8988T (cell line): ENCODE data around the gene LSM4.
A peak's percentile ranks its signal among the peaks of the same experiment; 100 is the strongest.

Source experiments
- DNase-seq: peaks from one replicate; pipeline ENCODE4 v3.0.0; 2011

The LSM4 gene

GRCh38 chr19:18291590-18292461, 31.1 kb downstream of the LSM4 start:
- peak; percentile 81 for DNase-seq

- DNase-seq = no peak
Measured at GRCh38 chr19:18291019-18291524, 31.8 kb downstream of the LSM4 start.

- no peak for DNase-seq
Measured at GRCh38 chr19:18290302-18291018, 32.4 kb downstream of the LSM4 start.

GRCh38 chr19:18289471-18290301, 33.2 kb downstream of the LSM4 start:
- no peak for DNase-seq

GRCh38 chr19:18287836-18288772, 34.8 kb downstream of the LSM4 start:
- DNase-seq = no peak

GRCh38 chr19:18286973-18287635, 35.8 kb downstream of the LSM4 start:
- DNase-seq = no peak

- DNase-seq = no peak
Measured at GRCh38 chr19:18284712-18285360, 38.0 kb downstream of the LSM4 start.

- no peak for DNase-seq
Measured at GRCh38 chr19:18283338-18283737, 39.5 kb downstream of the LSM4 start.

GRCh38 chr19:18282788-18283141, 40.1 kb downstream of the LSM4 start:
- no peak for DNase-seq

GRCh38 chr19:18282021-18282787, 40.7 kb downstream of the LSM4 start:
- DNase-seq = no peak

- DNase-seq = peak; percentile 97
Measured at GRCh38 chr19:18281082-18282020, 41.5 kb downstream of the LSM4 start, which contains the start of gene JUND. Gene JUND (minus strand): TSS chr19:18281622. CDS start chr19:18281484, 138 bp downstream.

- DNase-seq = peak; percentile 95
Measured at GRCh38 chr19:18280247-18281081, 42.4 kb downstream of the LSM4 start.

GRCh38 chr19:18279516-18280246, 43.2 kb downstream of the LSM4 start:
- DNase-seq = peak; percentile 97

- no peak for DNase-seq
Measured at GRCh38 chr19:18279266-18279515, 43.7 kb downstream of the LSM4 start.

- DNase-seq = no peak
Measured at GRCh38 chr19:18278521-18279265, 44.2 kb downstream of the LSM4 start.

- DNase-seq = peak; percentile 85
Measured at GRCh38 chr19:18274781-18275356, 48.0 kb downstream of the LSM4 start.
